GM12878 (cell line): ENCODE measurements around the gene MFAP4. TPM values are rescaled to one million over a fixed set of nuclear protein-coding genes. Genes with fewer than 3 reads are reported as not detected.

Source experiments
- ATAC-seq: fragments of 200-7000 bp; cut with Tn5 transposase; 3 replicates; pipeline ENCODE4 v1.9.1; 2020; ENCODE audit warnings: mild to moderate bottlenecking, moderate library complexity
- BruUV-seq: library from RNA; stranded (reverse); fragments of 400-500 nt; replicated peaks from 2 replicates; lab custom pipeline; 2021; lab: Mats Ljungman, UMichigan
- CTCF ChIA-PET: fragments of 300-600 bp; sonication (Branson Sonifier 250); formaldehyde crosslinking; extraction: SDS; loops from one replicate; lab custom pipeline; 2021; ENCODE audit warnings: inconsistent platforms; lab: Yijun Ruan, JAX
- POLR2A ChIA-PET: fragments of 350-600 bp; formaldehyde crosslinking; extraction: SDS; loops from one replicate; lab custom pipeline; 2021; ENCODE audit warnings: inconsistent platforms; lab: Charles Lee
- RAD21 ChIA-PET: fragments of 300-600 bp; sonication (Branson Sonifier 250); formaldehyde crosslinking; loops from one replicate; lab custom pipeline; 2023; ENCODE audit warnings: antibody characterized with exemption; ENCODE audit not compliant: unreplicated experiment; lab: Charles Lee
- SMC1A ChIA-PET: fragments of 300-600 bp; sonication (Branson Sonifier 250); formaldehyde crosslinking; loops from one replicate; lab custom pipeline; 2023; ENCODE audit not compliant: unreplicated experiment, uncharacterized antibody; lab: Charles Lee
- DNase-seq: peaks from one replicate; pipeline ENCODE4 v3.0.0-alpha.2; 2011; ENCODE audit warnings: low read depth, low spot score
- FAIRE-seq: peaks from 3 replicates; lab custom pipeline; 2011; peaks lifted over from hg19 to GRCh38; lab: Jason Lieb, UNC
- H2AFZ ChIP-seq: 2 replicates; pipeline ENCODE4 v1.6.0; 2011; ENCODE audit warnings: low read depth, low read length, control low read depth; ENCODE audit not compliant: control insufficient read depth
- H3K27ac ChIP-seq: 2 replicates; pipeline ENCODE4 v1.5.1; 2011; ENCODE audit warnings: control low read depth; ENCODE audit not compliant: control insufficient read depth, insufficient read depth
- H3K27me3 ChIP-seq, 2 experiments: replicated peaks in 1 of 2; 2 replicates each; pipeline versions ENCODE4 v1.6.0 to v1.6.1; 2011; ENCODE audit warnings: low read length in 1 of 2; ENCODE audit not compliant: control insufficient read depth in 2 of 2, insufficient read depth in 2 of 2
- H3K36me3 ChIP-seq, 2 experiments: 2 replicates each; pipeline ENCODE4 v1.5.1; 2011; ENCODE audit warnings: low read length in 1 of 2; ENCODE audit not compliant: control insufficient read depth in 2 of 2, insufficient read depth in 2 of 2
- H3K4me1 ChIP-seq: 2 replicates; pipeline ENCODE4 v1.6.1; 2011; ENCODE audit warnings: mild to moderate bottlenecking, low read length, moderate library complexity, mixed read lengths; ENCODE audit not compliant: control insufficient read depth, insufficient read depth
- H3K4me2 ChIP-seq: 2 replicates; pipeline ENCODE4 v1.6.0; 2011; ENCODE audit warnings: control low read depth; ENCODE audit not compliant: control insufficient read depth, insufficient read depth
- H3K4me3 ChIP-seq: fragments of 200-600 bp; sonication (generic); 2 replicates; pipeline ENCODE4 v1.5.1; 2016
- H3K79me2 ChIP-seq: 2 replicates; pipeline ENCODE4 v1.6.0; 2011; ENCODE audit warnings: low read length; ENCODE audit not compliant: control insufficient read depth, insufficient read depth
- H3K9ac ChIP-seq: 2 replicates; pipeline ENCODE4 v1.8.0; 2011; ENCODE audit warnings: low read length, control low read depth, mixed read lengths; ENCODE audit not compliant: control insufficient read depth, insufficient read depth
- H3K9me3 ChIP-seq: replicated peaks from 3 replicates; pipeline ENCODE4 v1.5.1; 2011; ENCODE audit warnings: mild to moderate bottlenecking, low read length; ENCODE audit not compliant: control insufficient read depth, insufficient read depth
- H4K20me1 ChIP-seq: 2 replicates; pipeline ENCODE4 v1.6.0; 2011; ENCODE audit not compliant: control insufficient read depth, insufficient read depth
- ATF2 ChIP-seq: IDR thresholded peaks from 2 replicates; pipeline ENCODE4 v1.6.1; 2012; ENCODE audit warnings: low read length, inconsistent platforms
- ATF7 ChIP-seq: fragments of 450-650 bp; IDR thresholded peaks from 2 replicates; pipeline ENCODE4 v1.6.1; 2016; ENCODE audit warnings: low read depth, mild to moderate bottlenecking
- BCLAF1 ChIP-seq: fragments of 450-650 bp; IDR thresholded peaks from 2 replicates; pipeline ENCODE4 v1.6.1; 2017; ENCODE audit warnings: antibody characterized with exemption, mild to moderate bottlenecking, moderate library complexity
- BHLHE40 ChIP-seq, 2 experiments: fragments of 450-650 bp in 1 of 2; IDR thresholded peaks; 2 replicates each; pipeline ENCODE4 v1.6.1; 2011 to 2017; ENCODE audit warnings: low read depth in 2 of 2, borderline replicate concordance in 1 of 2, improper control_type of control experiment in 1 of 2, low read length in 1 of 2, mild to moderate bottlenecking in 1 of 2
- IRF5 ChIP-seq: fragments of 450-650 bp; IDR thresholded peaks from 2 replicates; pipeline ENCODE4 v1.6.1; 2017; ENCODE audit warnings: borderline replicate concordance
- KAT2A ChIP-seq: conservative IDR thresholded peaks from 2 replicates; pipeline ENCODE4 v1.6.1; 2011; ENCODE audit warnings: low read depth, low read length; ENCODE audit not compliant: control insufficient read depth
- NR2F1 ChIP-seq: fragments of 450-650 bp; conservative IDR thresholded peaks from 2 replicates; pipeline ENCODE4 v1.6.1; 2017; ENCODE audit warnings: mild to moderate bottlenecking
- RAD51 ChIP-seq: fragments of 450-650 bp; IDR thresholded peaks from 2 replicates; pipeline ENCODE4 v1.6.1; 2016; ENCODE audit warnings: moderate library complexity, mild to moderate bottlenecking, inconsistent platforms
- ZBTB33 ChIP-seq: fragments of 450-650 bp; IDR thresholded peaks from 2 replicates; pipeline ENCODE4 v1.6.1; 2017; ENCODE audit warnings: mild to moderate bottlenecking
- ZNF217 ChIP-seq: fragments of 450-650 bp; IDR thresholded peaks from 2 replicates; pipeline ENCODE4 v1.6.1; 2017; ENCODE audit warnings: antibody characterized with exemption, mild to moderate bottlenecking
- WGBS: methylation state at CpG from one replicate; pipeline ENCODE4 v1.1.6; 2016; ENCODE audit warnings: low lambda C conversion rate; ENCODE audit not compliant: insufficient replicate concordance, insufficient coverage; ENCODE audit errors: missing lambda C conversion rate; 5-methylcytosine and 5-hydroxymethylcytosine counted together
- in situ Hi-C: fragments of 300-500 bp; cut with MboI; formaldehyde crosslinking; loops from 9 replicates; pipeline ENCODE4 v1.14.3; 2018; ENCODE audit warnings: mixed read lengths
- intact Hi-C: fragments of 100-400 bp; cut with micrococcal nuclease; formaldehyde crosslinking; loops from one replicate; pipeline ENCODE4 v1.14.2; 2022; ENCODE audit not compliant: unreplicated experiment
- polyA plus RNA-seq, 11 experiments: library from polyadenylated mRNA; depleted of rRNA in 4 of 11; unstranded in 6 of 11; stranded (reverse) in 5 of 11; fragments of >200 nt; fragmentation: Nextera tagmentation in 4 of 11; fragmentation: Illumina TruSeq in 1 of 11; extraction: Ambion mirVana in 4 of 11; extraction: Trizol in 1 of 11; gene quantifications; 1 replicate in 1 of 11; 2 replicates in 10 of 11; pipeline versions ENCODE4 v1.2.1 to v1.2.3, GENCODE V29; 2011 to 2016; ENCODE audit warnings: inconsistent platforms in 2 of 11, missing spikeins in 2 of 11, low read depth in 1 of 11
- total RNA-seq, 4 experiments: library from RNA; depleted of rRNA in 3 of 4; stranded (reverse); fragments of >200 nt in 3 of 4; fragmentation: Illumina TruSeq in 1 of 4; extraction: Trizol in 1 of 4; gene quantifications; 2 replicates each; pipeline versions ENCODE4 v1.2.1 to v1.2.3, GENCODE V29; 2013 to 2021
- TF ChIP-seq, protein P1 (sequence below): IDR thresholded peaks from 2 replicates; pipeline ENCODE4 v1.6.1; 2012; ENCODE audit warnings: low read depth, low read length, improper control_type of control experiment
- TF ChIP-seq, protein P2 (sequence below): fragments of 450-650 bp; IDR thresholded peaks from 2 replicates; pipeline ENCODE4 v1.6.1; 2016; ENCODE audit warnings: mild to moderate bottlenecking

MFAP4 gene
- total and polyA plus RNA-seq, 10 of the 15 experiments (the other 5 are each of a cell fraction or from before 2014, with no cell fraction given), result 0.08 to 0.28 (median 0.09) TPM; not detected in 7

- ChIA-PET SMC1A (interaction anchor here (0.6 kb wide), 1 partner anchor 99 kb away, joined by 3 read pairs; no protein-coding TSS in a partner anchor), RAD21 (no interaction called here), CTCF (interaction anchor here (1.8 kb wide), 1 partner anchor 37 kb away, joined by 4 read pairs; the partner anchor contains the start of gene B9D1), POLR2A (no interaction called here)
- intact Hi-C loops (no loop called here), in situ Hi-C loops (no loop called here)
- BruUV-seq, result no TSS peak
- Histone ChIP-seq H3K79me2 (no peaks in the 10 kb centered on the region), H3K9me3 (no peaks in the 10 kb centered on the region), H3K27ac (no peak overlapping the region), H3K4me1 (peaks cover 4% of the 10 kb centered on the region; the same call in 1 of the 2 replicates), H2AFZ (no peak overlapping the region), H3K36me3 (no peaks in the 10 kb centered on the region), H3K4me2 (no peak overlapping the region), H3K4me3 (no peak overlapping the region), H4K20me1 (no peaks in the 10 kb centered on the region), H3K27me3 (no peaks in the 10 kb centered on the region; a peak in 1 of 4 replicates), H3K9ac (no peak overlapping the region)
- no peak for FAIRE-seq
- DNase-seq, result no peak
- 7% methylated on average over 3 of the region's 3 CpGs for WGBS
- ATAC-seq, result no peak
- TF ChIP-seq ATF2 (no peak), ATF7 (no peak), NR2F1 (no peak), BCLAF1 (no peak), KAT2A (no peak), ZBTB33 (no peak), BHLHE40 (IDR thresholded peaks at IDR 0.05; ENCODE audit: borderline replicate concordance in 1 of 2, low read depth in 2 of 2, low read length in 1 of 2) (no peak), IRF5 (no peak), ZNF217 (no peak), RAD51 (no peak)
- TF ChIP-seq, protein P1, sequence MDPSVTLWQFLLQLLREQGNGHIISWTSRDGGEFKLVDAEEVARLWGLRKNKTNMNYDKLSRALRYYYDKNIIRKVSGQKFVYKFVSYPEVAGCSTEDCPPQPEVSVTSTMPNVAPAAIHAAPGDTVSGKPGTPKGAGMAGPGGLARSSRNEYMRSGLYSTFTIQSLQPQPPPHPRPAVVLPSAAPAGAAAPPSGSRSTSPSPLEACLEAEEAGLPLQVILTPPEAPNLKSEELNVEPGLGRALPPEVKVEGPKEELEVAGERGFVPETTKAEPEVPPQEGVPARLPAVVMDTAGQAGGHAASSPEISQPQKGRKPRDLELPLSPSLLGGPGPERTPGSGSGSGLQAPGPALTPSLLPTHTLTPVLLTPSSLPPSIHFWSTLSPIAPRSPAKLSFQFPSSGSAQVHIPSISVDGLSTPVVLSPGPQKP, result no peak
- TF ChIP-seq, protein P2, sequence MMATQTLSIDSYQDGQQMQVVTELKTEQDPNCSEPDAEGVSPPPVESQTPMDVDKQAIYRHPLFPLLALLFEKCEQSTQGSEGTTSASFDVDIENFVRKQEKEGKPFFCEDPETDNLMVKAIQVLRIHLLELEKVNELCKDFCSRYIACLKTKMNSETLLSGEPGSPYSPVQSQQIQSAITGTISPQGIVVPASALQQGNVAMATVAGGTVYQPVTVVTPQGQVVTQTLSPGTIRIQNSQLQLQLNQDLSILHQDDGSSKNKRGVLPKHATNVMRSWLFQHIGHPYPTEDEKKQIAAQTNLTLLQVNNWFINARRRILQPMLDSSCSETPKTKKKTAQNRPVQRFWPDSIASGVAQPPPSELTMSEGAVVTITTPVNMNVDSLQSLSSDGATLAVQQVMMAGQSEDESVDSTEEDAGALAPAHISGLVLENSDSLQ, result no peak
Measured at GRCh38 chr17:19399750-19400450, 12.9 kb upstream of the MFAP4 start.
